NB4 (cell line): ENCODE results near the gene SDR39U1.

Experiments used
- DNase-seq: peaks from one replicate; pipeline ENCODE4 v3.0.0; 2010; ENCODE audit warnings: low read depth
- H3K4me3 ChIP-seq: one replicate; pipeline ENCODE4 v1.5.1; 2011; ENCODE audit warnings: mild to moderate bottlenecking, low read depth, low read length, moderate library complexity
- MYC ChIP-seq: IDR thresholded peaks from 2 replicates; pipeline ENCODE4 v1.6.1; 2011; ENCODE audit warnings: low read depth, low read length
- POLR2A ChIP-seq: IDR thresholded peaks from 2 replicates; pipeline ENCODE4 v1.6.1; 2011; ENCODE audit warnings: mild to moderate bottlenecking; ENCODE audit not compliant: insufficient read length; ENCODE audit errors: extremely low read depth
- TF ChIP-seq, protein P1 (sequence below): IDR thresholded peaks from one replicate; pipeline ENCODE4 v1.5.1; 2012; ENCODE audit warnings: low read depth, low read length
- TF ChIP-seq, protein P2 (sequence below): IDR thresholded peaks from 2 replicates; pipeline ENCODE4 v1.6.1; 2011; ENCODE audit warnings: low read depth, low read length

The SDR39U1 gene

DNA sequence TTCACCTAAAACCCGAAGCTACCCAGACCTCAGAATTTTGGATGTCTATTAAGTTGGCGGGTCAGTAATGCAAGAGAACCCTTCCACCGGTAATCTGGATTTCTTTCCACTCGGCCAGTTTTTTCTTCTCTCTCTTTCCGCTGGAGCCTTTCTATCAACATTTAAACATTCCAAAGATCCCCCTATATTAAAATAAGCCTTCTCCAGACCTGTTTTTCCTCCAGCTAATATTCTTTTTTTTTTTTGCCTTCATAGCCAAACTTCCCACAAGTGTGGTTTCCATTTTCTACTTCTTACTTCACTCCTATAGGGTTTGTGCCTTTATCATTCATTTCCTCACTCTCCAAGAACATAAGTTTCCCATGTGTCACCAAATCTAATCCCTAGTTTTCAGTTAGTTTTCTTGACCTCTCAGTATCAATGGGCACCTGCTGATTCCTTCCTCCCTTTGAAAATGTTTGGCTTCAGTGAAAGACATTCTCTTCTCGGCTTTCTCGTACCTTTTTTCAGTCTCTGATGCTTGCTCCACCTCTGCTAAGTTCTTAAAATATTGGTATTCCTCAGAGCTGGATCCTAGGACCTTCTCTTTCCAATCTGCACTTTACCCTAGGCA, 583 bp upstream of the SDR39U1 start:
- no peak for DNase-seq
- TF ChIP-seq, protein P1, sequence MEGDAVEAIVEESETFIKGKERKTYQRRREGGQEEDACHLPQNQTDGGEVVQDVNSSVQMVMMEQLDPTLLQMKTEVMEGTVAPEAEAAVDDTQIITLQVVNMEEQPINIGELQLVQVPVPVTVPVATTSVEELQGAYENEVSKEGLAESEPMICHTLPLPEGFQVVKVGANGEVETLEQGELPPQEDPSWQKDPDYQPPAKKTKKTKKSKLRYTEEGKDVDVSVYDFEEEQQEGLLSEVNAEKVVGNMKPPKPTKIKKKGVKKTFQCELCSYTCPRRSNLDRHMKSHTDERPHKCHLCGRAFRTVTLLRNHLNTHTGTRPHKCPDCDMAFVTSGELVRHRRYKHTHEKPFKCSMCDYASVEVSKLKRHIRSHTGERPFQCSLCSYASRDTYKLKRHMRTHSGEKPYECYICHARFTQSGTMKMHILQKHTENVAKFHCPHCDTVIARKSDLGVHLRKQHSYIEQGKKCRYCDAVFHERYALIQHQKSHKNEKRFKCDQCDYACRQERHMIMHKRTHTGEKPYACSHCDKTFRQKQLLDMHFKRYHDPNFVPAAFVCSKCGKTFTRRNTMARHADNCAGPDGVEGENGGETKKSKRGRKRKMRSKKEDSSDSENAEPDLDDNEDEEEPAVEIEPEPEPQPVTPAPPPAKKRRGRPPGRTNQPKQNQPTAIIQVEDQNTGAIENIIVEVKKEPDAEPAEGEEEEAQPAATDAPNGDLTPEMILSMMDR, result no peak
- TF ChIP-seq, protein P2, sequence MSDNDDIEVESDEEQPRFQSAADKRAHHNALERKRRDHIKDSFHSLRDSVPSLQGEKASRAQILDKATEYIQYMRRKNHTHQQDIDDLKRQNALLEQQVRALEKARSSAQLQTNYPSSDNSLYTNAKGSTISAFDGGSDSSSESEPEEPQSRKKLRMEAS, result no peak
- TF ChIP-seq POLR2A (no peak), MYC (no peak)
- peak overlapping the region; percentile 91 for H3K4me3 ChIP-seq

DNA sequence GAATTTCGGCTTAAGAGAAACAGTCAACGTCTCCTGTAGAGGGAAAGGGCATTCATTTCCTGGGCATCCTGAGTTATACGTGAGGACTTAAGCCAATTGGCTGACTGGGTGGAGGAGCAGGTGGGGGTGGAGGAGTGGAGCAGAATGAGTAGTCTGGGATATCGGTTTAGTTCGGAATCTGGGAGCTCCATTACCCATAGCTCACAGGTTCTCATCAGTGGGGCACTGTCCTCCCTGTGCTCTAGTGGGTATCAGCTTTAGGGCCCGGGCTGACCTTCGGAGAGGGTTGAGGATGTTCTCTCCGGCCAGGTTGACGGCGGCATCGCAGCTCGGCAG, 704 bp downstream of the SDR39U1 start:
- DNase-seq, result no peak
- TF ChIP-seq, protein P1, result no peak
- no peak for TF ChIP-seq MYC
- TF ChIP-seq POLR2A, result no peak
- TF ChIP-seq, protein P2, result no peak
- H3K4me3 ChIP-seq, result peak overlapping the region; percentile 91

DNA sequence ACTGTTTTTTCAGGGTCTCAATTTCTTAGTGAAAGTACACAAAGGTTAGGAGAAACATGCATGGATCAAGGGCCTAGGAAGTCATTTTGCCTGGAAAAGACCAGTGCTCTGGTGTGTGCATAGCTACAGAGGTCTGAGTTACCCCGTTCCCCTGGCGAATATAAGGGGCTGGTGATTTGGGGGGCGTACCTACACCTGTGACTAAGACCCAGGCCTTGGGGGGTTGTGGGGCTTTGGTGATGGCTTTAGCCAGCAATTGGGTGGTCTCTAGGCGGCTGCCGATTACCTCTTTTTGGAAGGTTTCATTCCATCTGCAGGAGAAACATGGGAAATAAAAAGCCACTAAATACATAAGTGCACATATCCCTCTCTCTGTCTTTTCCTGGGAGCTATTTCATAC, 1.1 kb downstream of the SDR39U1 start:
- peak overlapping the region; percentile 91 for H3K4me3 ChIP-seq
- TF ChIP-seq, protein P1, result no peak
- TF ChIP-seq, protein P2, result no peak
- TF ChIP-seq POLR2A, result no peak
- no peak for TF ChIP-seq MYC
- no peak for DNase-seq

DNA sequence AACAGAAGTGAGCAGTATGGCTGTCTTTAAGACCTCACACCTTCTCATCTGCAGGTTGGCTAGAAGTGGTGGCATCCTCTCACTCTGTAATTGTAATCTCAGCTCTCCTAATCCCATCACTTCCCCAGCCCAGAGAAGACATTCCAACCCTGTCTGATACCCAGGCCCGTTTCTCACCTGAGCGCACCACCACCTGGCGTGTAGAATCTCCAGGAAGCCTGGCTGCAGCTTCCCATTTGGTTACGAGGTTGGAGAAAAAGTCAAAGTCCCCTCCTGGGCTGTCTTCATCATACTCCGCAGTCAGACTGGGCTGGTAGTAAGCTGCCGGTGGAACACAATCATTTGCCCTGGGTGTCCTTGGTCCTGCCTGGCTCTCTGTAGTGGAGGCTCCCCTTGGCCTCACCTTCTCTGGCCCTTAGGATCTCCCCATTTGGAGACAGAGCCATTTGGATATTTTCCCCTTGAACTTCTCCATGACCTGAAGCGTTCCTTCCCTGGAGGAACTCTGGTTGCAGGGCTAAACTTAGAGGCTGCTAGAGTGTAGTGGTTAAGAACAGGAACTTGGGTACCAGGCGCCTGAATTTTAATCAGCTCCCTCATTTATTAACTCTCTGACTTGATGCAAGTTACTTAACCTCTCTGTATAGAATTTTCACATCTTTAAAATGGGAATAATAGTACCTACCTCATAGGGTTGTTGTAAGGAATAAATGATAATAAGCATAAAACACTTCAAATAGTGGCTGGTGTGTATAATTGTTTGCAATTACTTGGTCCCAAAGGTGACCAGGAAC, 1.8 kb downstream of the SDR39U1 start:
- TF ChIP-seq POLR2A, result no peak
- TF ChIP-seq, protein P1, result no peak
- TF ChIP-seq MYC, result no peak
- TF ChIP-seq, protein P2, result no peak
- DNase-seq, result no peak
- H3K4me3 ChIP-seq, result no peak overlapping the region

DNA sequence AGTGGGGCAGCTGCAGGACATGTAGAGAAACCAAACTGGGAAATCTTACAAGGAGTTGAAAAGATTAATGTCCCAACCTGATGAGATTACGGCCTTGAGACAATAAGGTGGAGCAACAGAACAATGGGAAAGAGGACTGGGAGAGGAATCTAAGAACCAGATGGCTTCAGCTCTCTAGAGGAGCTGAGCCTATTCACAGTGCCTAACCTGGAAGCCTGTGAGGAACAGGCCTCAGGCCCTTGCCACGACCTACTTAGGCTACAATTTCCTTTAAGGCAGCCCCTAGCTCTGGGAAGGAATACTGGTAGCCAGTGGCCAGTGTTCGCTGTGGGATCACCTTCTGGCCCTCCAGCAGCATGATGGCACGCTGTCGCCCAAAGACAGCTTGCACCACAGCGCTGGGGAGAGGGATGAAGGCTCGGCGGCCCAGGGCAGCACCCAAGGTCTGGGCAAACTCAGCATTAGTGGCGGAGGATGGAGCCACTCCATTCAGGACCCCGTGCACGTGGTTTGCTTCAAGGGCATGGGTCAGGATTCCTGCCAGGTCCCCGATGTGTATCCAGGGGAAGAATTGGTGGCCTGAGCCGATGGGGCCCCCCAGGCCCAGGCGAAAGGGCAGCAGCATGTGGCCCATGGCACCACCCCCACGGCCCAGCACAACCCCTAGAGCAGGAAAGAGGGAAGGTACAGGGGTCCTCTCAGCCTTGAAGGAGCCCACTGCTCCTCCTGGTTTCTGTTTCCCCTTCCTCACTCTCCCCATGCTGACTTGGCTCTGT, 2.6 kb downstream of the SDR39U1 start:
- H3K4me3 ChIP-seq, result no peak overlapping the region
- no peak for DNase-seq
- TF ChIP-seq POLR2A (no peak), MYC (no peak)
- TF ChIP-seq, protein P2, result no peak
- TF ChIP-seq, protein P1, result no peak
